ENCODE measurements around the gene MAP3K9.

The MAP3K9 gene

DNA sequence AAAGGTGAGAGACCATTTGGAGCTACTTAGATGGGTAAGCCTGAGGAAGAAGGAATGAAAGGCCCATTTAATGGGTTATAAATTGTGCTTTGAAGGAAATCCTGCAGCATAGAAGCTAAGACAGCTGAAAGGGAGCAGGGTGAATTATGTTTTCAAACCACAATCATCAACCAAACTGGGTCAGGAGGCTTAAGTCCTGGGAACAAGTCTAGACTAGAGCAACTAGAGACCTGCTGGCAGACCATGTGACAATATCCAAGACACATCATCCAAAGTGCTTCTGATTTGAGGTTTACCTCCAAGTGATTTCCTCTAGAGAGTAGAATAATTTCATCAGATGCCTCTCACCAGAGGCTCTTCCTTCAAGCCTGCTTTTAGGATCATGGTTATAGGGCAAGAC is 53.7 kb downstream of the MAP3K9 start:
- H3K9me3 ChIP-seq (ENCODE audit: severe bottlenecking) = no peaks in the 10 kb centered on the region
- ATAC-seq (ENCODE audit: low read depth) (peak; percentile 68), DNase-seq (ENCODE audit: low spot score) (no peak)
- TF ChIP-seq, protein P1, sequence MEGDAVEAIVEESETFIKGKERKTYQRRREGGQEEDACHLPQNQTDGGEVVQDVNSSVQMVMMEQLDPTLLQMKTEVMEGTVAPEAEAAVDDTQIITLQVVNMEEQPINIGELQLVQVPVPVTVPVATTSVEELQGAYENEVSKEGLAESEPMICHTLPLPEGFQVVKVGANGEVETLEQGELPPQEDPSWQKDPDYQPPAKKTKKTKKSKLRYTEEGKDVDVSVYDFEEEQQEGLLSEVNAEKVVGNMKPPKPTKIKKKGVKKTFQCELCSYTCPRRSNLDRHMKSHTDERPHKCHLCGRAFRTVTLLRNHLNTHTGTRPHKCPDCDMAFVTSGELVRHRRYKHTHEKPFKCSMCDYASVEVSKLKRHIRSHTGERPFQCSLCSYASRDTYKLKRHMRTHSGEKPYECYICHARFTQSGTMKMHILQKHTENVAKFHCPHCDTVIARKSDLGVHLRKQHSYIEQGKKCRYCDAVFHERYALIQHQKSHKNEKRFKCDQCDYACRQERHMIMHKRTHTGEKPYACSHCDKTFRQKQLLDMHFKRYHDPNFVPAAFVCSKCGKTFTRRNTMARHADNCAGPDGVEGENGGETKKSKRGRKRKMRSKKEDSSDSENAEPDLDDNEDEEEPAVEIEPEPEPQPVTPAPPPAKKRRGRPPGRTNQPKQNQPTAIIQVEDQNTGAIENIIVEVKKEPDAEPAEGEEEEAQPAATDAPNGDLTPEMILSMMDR (IDR thresholded peaks at IDR 0.05; ENCODE audit: poor library complexity, severe bottlenecking) = peak; percentile 4
- peaks cover 92% of the 10 kb centered on the region for H3K36me3 ChIP-seq (ENCODE audit: low read depth)
- H3K27ac ChIP-seq (ENCODE audit: poor library complexity, severe bottlenecking) = peak overlapping the region; percentile 99
- no peak overlapping the region for H3K4me3 ChIP-seq (ENCODE audit: severe bottlenecking)
- H3K4me1 ChIP-seq (ENCODE audit: insufficient read depth, poor library complexity, severe bottlenecking) = peaks cover 34% of the 10 kb centered on the region
- no peaks in the 10 kb centered on the region for H3K27me3 ChIP-seq (ENCODE audit: insufficient read depth, poor library complexity, severe bottlenecking)

DNA sequence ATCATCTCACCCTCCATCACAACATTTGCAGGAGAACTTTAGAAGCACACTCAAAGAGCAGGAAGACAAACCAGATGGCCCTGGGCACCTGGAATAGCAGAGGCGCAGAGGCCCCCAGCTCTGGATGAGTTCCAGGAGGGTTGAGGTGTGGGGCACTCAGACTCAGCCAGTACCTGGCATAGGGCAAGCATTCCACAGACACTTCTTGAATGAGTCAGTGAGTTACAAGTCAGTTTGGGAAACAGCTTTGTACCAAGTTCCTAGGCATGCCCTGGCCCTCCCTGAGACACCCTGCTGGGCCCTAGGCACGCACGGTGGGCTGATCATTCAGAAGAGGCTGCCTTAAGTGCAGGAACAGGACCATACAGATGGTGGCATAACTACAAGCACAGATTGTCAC is 54.3 kb downstream of the MAP3K9 start:
- Histone ChIP-seq H3K27me3 (ENCODE audit: insufficient read depth, poor library complexity, severe bottlenecking) (no peaks in the 10 kb centered on the region), H3K9me3 (ENCODE audit: severe bottlenecking) (no peaks in the 10 kb centered on the region), H3K36me3 (ENCODE audit: low read depth) (peaks cover 92% of the 10 kb centered on the region), H3K4me1 (ENCODE audit: insufficient read depth, poor library complexity, severe bottlenecking) (peaks cover 34% of the 10 kb centered on the region), H3K27ac (ENCODE audit: poor library complexity, severe bottlenecking) (peak overlapping the region; percentile 99), H3K4me3 (ENCODE audit: severe bottlenecking) (no peak overlapping the region)
- DNase-seq (ENCODE audit: low spot score) (peak; percentile 97), ATAC-seq (ENCODE audit: low read depth) (peak; percentile 96)
- TF ChIP-seq, protein P1 (IDR thresholded peaks at IDR 0.05; ENCODE audit: poor library complexity, severe bottlenecking) = no peak

DNA sequence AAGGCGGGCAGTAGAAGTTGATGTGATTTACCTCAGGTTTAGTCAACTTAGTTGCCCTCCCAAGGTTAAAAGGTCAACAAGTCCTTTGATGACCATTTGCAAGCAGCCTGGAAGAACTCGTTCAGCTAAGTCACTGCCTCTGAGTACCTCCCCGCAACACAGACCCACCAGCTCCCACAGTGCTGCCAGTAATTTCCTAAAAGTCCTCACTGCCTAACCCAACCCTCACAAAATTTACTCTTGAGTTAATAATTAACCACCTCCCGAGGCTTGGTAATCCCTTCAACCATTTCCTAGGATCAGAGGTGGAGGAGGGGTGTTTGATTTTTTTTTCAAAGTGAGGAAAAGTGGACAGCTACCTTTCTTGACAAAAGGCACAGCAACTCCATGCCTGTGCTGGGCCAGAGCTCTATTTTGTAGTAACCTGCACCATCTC is 55.8 kb downstream of the MAP3K9 start:
- no peak for ATAC-seq (ENCODE audit: low read depth)
- peak overlapping the region; percentile 99 for H3K27ac ChIP-seq (ENCODE audit: poor library complexity, severe bottlenecking)
- H3K36me3 ChIP-seq (ENCODE audit: low read depth) = peaks cover 92% of the 10 kb centered on the region
- no peaks in the 10 kb centered on the region for H3K9me3 ChIP-seq (ENCODE audit: severe bottlenecking)
- H3K4me1 ChIP-seq (ENCODE audit: insufficient read depth, poor library complexity, severe bottlenecking) = peaks cover 34% of the 10 kb centered on the region
- TF ChIP-seq, protein P1 (IDR thresholded peaks at IDR 0.05; ENCODE audit: poor library complexity, severe bottlenecking) = no peak
- no peak for DNase-seq (ENCODE audit: low spot score)
- no peaks in the 10 kb centered on the region for H3K27me3 ChIP-seq (ENCODE audit: insufficient read depth, poor library complexity, severe bottlenecking)
- H3K4me3 ChIP-seq (ENCODE audit: severe bottlenecking) = no peak overlapping the region

DNA sequence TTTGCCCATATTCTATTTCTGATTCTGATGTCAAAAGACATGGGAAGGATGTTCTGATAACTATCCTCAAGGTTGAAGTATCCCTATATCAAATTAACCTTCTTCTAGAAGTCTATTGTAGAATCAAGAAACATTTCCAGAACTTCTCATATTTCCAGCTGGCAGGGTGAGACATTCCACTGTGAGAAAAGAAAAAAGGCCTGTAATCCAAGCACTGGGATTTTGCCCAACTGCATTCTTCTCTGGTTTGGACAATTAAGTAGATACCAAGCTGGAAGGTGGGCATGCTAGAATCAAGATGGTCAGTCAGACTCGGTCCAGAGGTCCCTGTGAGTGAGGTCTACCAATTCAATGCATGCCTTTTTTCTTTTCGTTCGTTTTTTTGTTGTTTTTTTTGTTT is 60.9 kb downstream of the MAP3K9 start:
- H3K4me1 ChIP-seq (ENCODE audit: insufficient read depth, poor library complexity, severe bottlenecking) = no peaks in the 10 kb centered on the region
- no peak for DNase-seq (ENCODE audit: low spot score)
- no peaks in the 10 kb centered on the region for H3K9me3 ChIP-seq (ENCODE audit: severe bottlenecking)
- ATAC-seq (ENCODE audit: low read depth) = no peak
- peak overlapping the region; percentile 3 for H3K27ac ChIP-seq (ENCODE audit: poor library complexity, severe bottlenecking)
- no peak overlapping the region for H3K4me3 ChIP-seq (ENCODE audit: severe bottlenecking)
- H3K36me3 ChIP-seq (ENCODE audit: low read depth) = peaks cover 98% of the 10 kb centered on the region
- H3K27me3 ChIP-seq (ENCODE audit: insufficient read depth, poor library complexity, severe bottlenecking) = no peaks in the 10 kb centered on the region
- TF ChIP-seq, protein P1 (IDR thresholded peaks at IDR 0.05; ENCODE audit: poor library complexity, severe bottlenecking) = no peak

DNA sequence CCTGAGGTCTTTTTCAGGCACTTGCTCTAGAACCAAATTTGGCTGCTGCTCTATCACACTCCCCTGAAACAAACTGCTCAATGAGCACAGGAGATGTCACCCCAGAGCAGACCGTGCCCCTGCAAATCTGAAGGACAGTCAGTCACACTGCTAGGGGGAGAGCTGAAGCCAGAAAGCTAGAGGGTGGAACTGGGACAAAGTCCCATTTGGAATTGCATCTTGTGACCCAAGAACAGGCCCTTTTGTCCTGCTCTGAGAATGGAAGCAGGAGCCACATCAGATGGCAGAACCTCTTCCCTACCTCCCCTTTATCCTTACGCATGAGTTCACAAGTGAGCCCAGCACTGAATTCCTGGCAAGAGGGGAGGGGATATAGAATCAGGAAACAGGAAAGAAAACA is 64.7 kb downstream of the MAP3K9 start:
- ATAC-seq (ENCODE audit: low read depth) = no peak
- TF ChIP-seq, protein P1 (IDR thresholded peaks at IDR 0.05; ENCODE audit: poor library complexity, severe bottlenecking) = no peak

More for the DNA sequence above, 64.7 kb downstream of the MAP3K9 start:
- Histone ChIP-seq H3K4me1 (ENCODE audit: insufficient read depth, poor library complexity, severe bottlenecking) (no peaks in the 10 kb centered on the region), H3K4me3 (ENCODE audit: severe bottlenecking) (no peak overlapping the region), H3K36me3 (ENCODE audit: low read depth) (peaks cover 99% of the 10 kb centered on the region), H3K27ac (ENCODE audit: poor library complexity, severe bottlenecking) (no peak overlapping the region), H3K27me3 (ENCODE audit: insufficient read depth, poor library complexity, severe bottlenecking) (no peaks in the 10 kb centered on the region), H3K9me3 (ENCODE audit: severe bottlenecking) (no peaks in the 10 kb centered on the region)
- DNase-seq (ENCODE audit: low spot score) = no peak
